ENCODE data around the gene NGEF.

Gene NGEF

GRCh38 chr2:232885264-232885961 is 127.6 kb downstream of the NGEF start:
- Mint-ChIP-seq H3K9me3 (no peaks in the 10 kb centered on the region), H3K27me3 (ENCODE audit: low read depth) (peaks cover 14% of the 10 kb centered on the region), H3K4me3 (no peak overlapping the region), H3K27ac (no peak overlapping the region), H3K4me1 (no peaks in the 10 kb centered on the region), H3K36me3 (ENCODE audit: low read depth) (no peaks in the 10 kb centered on the region)
- no peak for TF ChIP-seq CTCF (IDR thresholded peaks at IDR 0.05; ENCODE audit: unreplicated experiment in 3 of 3)

DNA sequence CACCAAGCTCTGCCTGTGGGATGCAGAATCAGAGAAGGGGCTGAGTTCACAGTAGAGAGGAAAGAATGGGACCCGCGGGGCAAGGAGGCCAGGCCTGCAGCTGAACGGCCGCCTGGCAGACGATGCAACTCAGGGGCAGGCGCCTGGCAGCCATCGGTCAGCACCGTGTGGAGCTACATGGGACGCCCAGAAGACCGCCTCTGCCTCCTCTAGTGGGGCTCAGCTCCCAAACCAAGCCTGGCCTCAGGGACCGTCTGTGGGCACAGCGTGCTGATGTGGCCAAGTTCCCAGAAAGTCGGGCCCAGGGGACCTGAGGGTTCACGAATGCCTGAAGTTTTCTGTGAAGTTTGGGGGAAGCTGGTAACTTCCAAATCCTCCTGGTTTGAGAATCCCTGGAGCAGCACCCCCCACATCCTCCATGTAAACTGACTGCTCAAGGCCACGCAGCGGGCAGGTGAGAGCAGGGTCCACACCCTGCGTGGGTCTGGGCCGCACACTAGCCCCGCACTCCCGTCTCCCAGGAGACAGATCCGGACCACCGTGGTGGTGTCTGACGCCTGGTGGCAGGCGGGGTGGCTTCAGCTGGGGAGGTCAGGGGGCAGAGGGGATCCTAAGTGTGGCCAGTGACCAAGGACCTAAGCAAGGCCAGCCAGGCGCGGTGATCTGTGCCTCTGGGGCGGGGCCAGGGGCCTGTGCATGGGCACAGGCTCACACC is 128.3 kb downstream of the NGEF start:
- Mint-ChIP-seq H3K27ac (no peak overlapping the region), H3K4me1 (no peaks in the 10 kb centered on the region), H3K4me3 (no peak overlapping the region), H3K9me3 (no peaks in the 10 kb centered on the region), H3K36me3 (ENCODE audit: low read depth) (no peaks in the 10 kb centered on the region), H3K27me3 (ENCODE audit: low read depth) (peaks cover 12% of the 10 kb centered on the region)
- no peak for TF ChIP-seq CTCF (IDR thresholded peaks at IDR 0.05; ENCODE audit: unreplicated experiment in 3 of 3)

DNA sequence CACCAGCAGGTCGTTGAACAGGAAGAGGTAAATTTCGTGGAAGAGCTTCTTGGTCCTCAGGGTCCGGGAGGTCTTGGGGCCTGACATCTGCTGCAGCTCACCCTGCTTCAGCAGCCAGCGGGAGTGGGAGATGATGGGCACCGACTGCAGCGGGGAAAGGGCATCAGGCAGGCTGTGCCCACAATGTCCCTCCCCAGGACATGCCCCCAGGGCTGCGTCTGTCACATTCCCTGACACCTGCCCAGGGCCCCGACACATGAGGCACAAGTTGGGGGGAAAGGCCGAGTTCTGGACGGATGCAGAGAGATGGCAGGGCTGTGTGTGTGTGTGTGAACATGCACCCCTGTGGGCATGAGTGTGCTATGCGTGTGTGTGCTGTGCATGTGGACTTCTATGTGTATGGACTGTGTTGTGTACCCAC is 129.0 kb downstream of the NGEF start:
- H3K4me1 Mint-ChIP-seq: no peaks in the 10 kb centered on the region
- no peak for TF ChIP-seq CTCF (IDR thresholded peaks at IDR 0.05; ENCODE audit: unreplicated experiment in 3 of 3)
- no peak overlapping the region for H3K4me3 Mint-ChIP-seq
- no peak overlapping the region for H3K27ac Mint-ChIP-seq
- no peaks in the 10 kb centered on the region for H3K9me3 Mint-ChIP-seq
- no peaks in the 10 kb centered on the region for H3K36me3 Mint-ChIP-seq (ENCODE audit: low read depth)
- peaks cover 12% of the 10 kb centered on the region for H3K27me3 Mint-ChIP-seq (ENCODE audit: low read depth)

GRCh38 chr2:232883116-232883721 is 129.8 kb downstream of the NGEF start:
- Mint-ChIP-seq H3K4me1 (no peaks in the 10 kb centered on the region), H3K27ac (no peak overlapping the region), H3K36me3 (ENCODE audit: low read depth) (no peaks in the 10 kb centered on the region), H3K4me3 (no peak overlapping the region), H3K9me3 (no peaks in the 10 kb centered on the region), H3K27me3 (ENCODE audit: low read depth) (peaks cover 17% of the 10 kb centered on the region)
- TF ChIP-seq CTCF (IDR thresholded peaks at IDR 0.05; ENCODE audit: unreplicated experiment in 3 of 3): no peak

GRCh38 chr2:232882505-232883115 is 130.4 kb downstream of the NGEF start:
- Mint-ChIP-seq H3K4me1 (no peaks in the 10 kb centered on the region), H3K36me3 (ENCODE audit: low read depth) (no peaks in the 10 kb centered on the region), H3K27ac (no peak overlapping the region), H3K4me3 (no peak overlapping the region), H3K9me3 (no peaks in the 10 kb centered on the region), H3K27me3 (ENCODE audit: low read depth) (peaks cover 22% of the 10 kb centered on the region)
- no peak for TF ChIP-seq CTCF (IDR thresholded peaks at IDR 0.05; ENCODE audit: unreplicated experiment in 3 of 3)

Data from nephron (organoid).